Spleen (tissue), 11 donors: ENCODE results near the gene SNX22. TPM values are rescaled to one million over a fixed set of nuclear protein-coding genes. Genes with fewer than 3 reads are reported as not detected.

Experiments used
- DNase-seq: peaks from one replicate; pipeline ENCODE4 v3.0.0-alpha.2; 2020
- H3K27ac ChIP-seq, 8 donors: fragments of 200-600 bp; sonication (generic) in 7 of 8; 1 replicate in 4 of 8; 2 replicates in 4 of 8; pipeline versions ENCODE4 v1.5.0 to v1.8.0; 2016 to 2021; ENCODE audit warnings: inconsistent platforms in 4 of 8, mild to moderate bottlenecking in 4 of 8, moderate library complexity in 1 of 8
- H3K27me3 ChIP-seq, 7 donors: fragments of 200-600 bp; sonication (generic) in 6 of 7; replicated peaks in 1 of 7; 1 replicate in 4 of 7; 2 replicates in 3 of 7; pipeline versions ENCODE4 v1.5.0 to v1.8.0; 2016 to 2021; ENCODE audit warnings: inconsistent platforms in 3 of 7, mild to moderate bottlenecking in 1 of 7
- H3K36me3 ChIP-seq, 6 donors: fragments of 200-600 bp; sonication (generic) in 5 of 6; 1 replicate in 4 of 6; 2 replicates in 2 of 6; pipeline versions ENCODE4 v1.5.0 to v1.8.0; 2016 to 2021; ENCODE audit warnings: inconsistent platforms in 2 of 6
- H3K4me1 ChIP-seq, 6 donors: fragments of 200-600 bp; sonication (generic) in 5 of 6; 1 replicate in 3 of 6; 2 replicates in 3 of 6; pipeline versions ENCODE4 v1.5.0 to v1.8.0; 2016 to 2021; ENCODE audit warnings: inconsistent platforms in 3 of 6
- H3K4me3 ChIP-seq, 8 donors: fragments of 200-600 bp; sonication (generic) in 7 of 8; 1 replicate in 4 of 8; 2 replicates in 4 of 8; pipeline versions ENCODE4 v1.5.0 to v1.8.0; 2016 to 2021; ENCODE audit warnings: inconsistent platforms in 4 of 8, mild to moderate bottlenecking in 4 of 8, moderate library complexity in 2 of 8
- H3K9me3 ChIP-seq, 8 donors: fragments of 200-600 bp; sonication (generic) in 7 of 8; 1 replicate in 4 of 8; 2 replicates in 4 of 8; pipeline versions ENCODE4 v1.5.0 to v1.8.0; 2016 to 2021; ENCODE audit warnings: inconsistent platforms in 4 of 8
- POLR2A ChIP-seq, 3 donors: fragments of 450-650 bp; IDR thresholded peaks; one replicate each; pipeline ENCODE4 v1.5.1; 2017; ENCODE audit warnings: antibody characterized with exemption in 3 of 3, mild to moderate bottlenecking in 1 of 3
- POLR2AphosphoS5 ChIP-seq, 3 donors: sonication (generic); formaldehyde crosslinking; IDR thresholded peaks; one replicate each; pipeline ENCODE4 v1.5.1; 2017; ENCODE audit warnings: antibody characterized with exemption in 3 of 3
- WGBS, 5 donors: extraction: QIAGEN DNeasy Blood & Tissue Kit in 3 of 5; methylation state at CpG; one replicate each; pipeline versions ENCODE4 v1.1.5 to v1.1.7; 2013 to 2018; 5-methylcytosine and 5-hydroxymethylcytosine counted together
- intact Hi-C: fragments of 100-400 bp; cut with DNase I; formaldehyde crosslinking; loops from one replicate; pipeline ENCODE4 v1.15.0; 2023; ENCODE audit warnings: low total_unique reads
- polyA plus RNA-seq, 3 donors: library from polyadenylated mRNA; stranded (reverse); fragments of 200-250 nt; gene quantifications; one replicate each; pipeline ENCODE4 v1.2.1, GENCODE V29; 2013
- total RNA-seq, 7 donors: library from RNA; depleted of rRNA in 3 of 7; stranded (reverse); fragments of >200 nt in 3 of 7; fragmentation: NEBNext Ultra II Directional in 4 of 7; extraction: Animal tissue kit (Norgen Biotek cat#: 25700) in 4 of 7; gene quantifications; one replicate each; pipeline versions ENCODE4 v1.1.0 to v1.2.1, GENCODE V29; 2016 to 2021
- TF ChIP-seq, protein P1 (sequence below), 11 experiments: fragments of 200-600 bp in 7 of 11; fragments of 450-650 bp in 4 of 11; sonication (generic) in 4 of 11; IDR thresholded peaks in 8 of 11; conservative IDR thresholded peaks in 3 of 11; 1 replicate in 7 of 11; 2 replicates in 4 of 11; pipeline versions ENCODE4 v1.4.0 to v1.8.0; 2016 to 2021; ENCODE audit warnings: antibody characterized with exemption in 11 of 11, inconsistent platforms in 4 of 11, mild to moderate bottlenecking in 1 of 11
- donor health status: healthy with polysubstance abuse.
- donor health status: DM: no; HTN: no; CAD: no; lungs with moderate emphysema.
- donor health status: DM: no; HTN: no; CAD: no.
- donor health status: Bipolar disorder and iron deficiency.
- donor health status: healthy.
- donor health status: DM: no; HTN: no; CAD: no.
- donor health status: DM: yes; HTN: yes; CAD: no.

The SNX22 gene
- total and polyA plus RNA-seq, 10 donors: 8.9 to 18.6 (median 13.7) TPM

DNA sequence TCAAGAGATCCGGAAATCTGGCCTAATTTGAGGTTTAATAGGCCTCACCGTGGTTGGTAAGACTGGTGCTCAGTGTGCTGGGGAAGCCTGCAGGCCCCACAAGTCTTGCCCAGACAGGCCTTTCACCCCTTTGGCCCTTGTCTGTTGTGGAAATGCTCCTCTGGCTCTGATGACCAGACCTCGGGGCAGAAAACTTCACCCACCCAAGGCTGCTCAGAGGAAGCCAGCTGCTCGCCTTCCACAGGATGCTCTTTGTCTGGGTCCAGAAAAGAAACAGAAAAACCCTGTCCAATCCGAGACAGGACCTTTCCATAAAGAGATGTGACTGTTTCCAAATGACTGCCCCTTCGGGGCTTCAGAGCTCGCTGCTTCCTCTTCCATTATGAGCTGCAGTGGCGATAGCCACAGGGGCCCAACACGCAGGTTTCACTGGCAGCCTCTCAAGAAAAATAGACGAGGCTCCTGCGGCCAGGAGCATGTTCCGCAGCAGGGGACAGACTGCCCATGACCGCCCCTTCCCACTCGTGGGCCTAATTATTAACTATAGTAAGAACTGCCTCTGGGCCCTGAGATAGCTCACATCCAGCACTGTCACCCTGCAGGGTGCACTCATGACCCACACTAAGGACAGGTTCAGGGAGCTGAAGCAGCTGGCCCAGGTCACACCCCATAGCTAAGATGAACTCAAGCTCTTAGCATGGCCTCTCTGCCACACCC lies 6.8 kb upstream of the SNX22 start:
- H3K27ac ChIP-seq: peak overlapping the region in 5 of 8 donors; percentile 12 to 66 (median 40)
- no peak for DNase-seq
- TF ChIP-seq POLR2A (IDR thresholded peaks at IDR 0.05): no peak
- TF ChIP-seq POLR2AphosphoS5 (IDR thresholded peaks at IDR 0.05): peak in 1 of 3 donors; percentile 5
- no peaks in the 10 kb centered on the region for H3K9me3 ChIP-seq
- H3K4me1 ChIP-seq: peaks cover 0 to 17% (median 5%) of the 10 kb centered on the region in 6 donors
- intact Hi-C loops: no loop called here
- H3K4me3 ChIP-seq: no peak overlapping the region
- 52 to 82% (median 78%) methylated on average over 13 to 14 of the region's 14 CpGs for WGBS, 5 donors
- no peaks in the 10 kb centered on the region for H3K27me3 ChIP-seq
- H3K36me3 ChIP-seq: peaks cover 0 to 70% (median 36%) of the 10 kb centered on the region in 6 donors

DNA sequence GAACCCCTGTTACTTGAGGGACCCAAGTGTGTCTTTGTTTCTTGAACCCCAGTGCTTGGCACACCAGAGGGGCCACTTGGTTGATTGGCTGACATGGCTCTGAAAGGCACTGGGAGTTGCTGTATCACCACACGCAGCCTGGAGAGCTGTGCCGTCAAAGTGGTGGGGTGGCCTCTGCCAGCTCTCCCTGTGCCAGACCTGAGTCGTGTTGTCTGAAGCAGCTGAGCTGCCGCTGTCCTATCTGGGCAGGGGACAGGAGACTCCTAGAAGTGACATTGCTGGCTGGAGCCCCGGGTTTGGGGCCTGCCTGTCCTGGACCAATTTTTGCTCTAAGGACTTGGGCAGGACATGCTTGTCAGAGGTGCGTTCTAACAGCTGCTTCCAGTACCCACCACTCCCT lies 5.5 kb upstream of the SNX22 start:
- intact Hi-C loops: no loop called here
- TF ChIP-seq POLR2A (IDR thresholded peaks at IDR 0.05) (no peak), POLR2AphosphoS5 (IDR thresholded peaks at IDR 0.05) (peak in 1 of 3 donors; percentile 18)
- TF ChIP-seq, protein P1, sequence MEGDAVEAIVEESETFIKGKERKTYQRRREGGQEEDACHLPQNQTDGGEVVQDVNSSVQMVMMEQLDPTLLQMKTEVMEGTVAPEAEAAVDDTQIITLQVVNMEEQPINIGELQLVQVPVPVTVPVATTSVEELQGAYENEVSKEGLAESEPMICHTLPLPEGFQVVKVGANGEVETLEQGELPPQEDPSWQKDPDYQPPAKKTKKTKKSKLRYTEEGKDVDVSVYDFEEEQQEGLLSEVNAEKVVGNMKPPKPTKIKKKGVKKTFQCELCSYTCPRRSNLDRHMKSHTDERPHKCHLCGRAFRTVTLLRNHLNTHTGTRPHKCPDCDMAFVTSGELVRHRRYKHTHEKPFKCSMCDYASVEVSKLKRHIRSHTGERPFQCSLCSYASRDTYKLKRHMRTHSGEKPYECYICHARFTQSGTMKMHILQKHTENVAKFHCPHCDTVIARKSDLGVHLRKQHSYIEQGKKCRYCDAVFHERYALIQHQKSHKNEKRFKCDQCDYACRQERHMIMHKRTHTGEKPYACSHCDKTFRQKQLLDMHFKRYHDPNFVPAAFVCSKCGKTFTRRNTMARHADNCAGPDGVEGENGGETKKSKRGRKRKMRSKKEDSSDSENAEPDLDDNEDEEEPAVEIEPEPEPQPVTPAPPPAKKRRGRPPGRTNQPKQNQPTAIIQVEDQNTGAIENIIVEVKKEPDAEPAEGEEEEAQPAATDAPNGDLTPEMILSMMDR (IDR thresholded peaks at IDR 0.05 in 8 of 11, conservative IDR thresholded peaks at IDR 0.05 in 3 of 11): no peak
- peaks cover 0 to 6% (median 0%) of the 10 kb centered on the region in 7 donors for H3K27me3 ChIP-seq
- H3K36me3 ChIP-seq: peaks cover 0 to 60% (median 36%) of the 10 kb centered on the region in 6 donors
- H3K4me3 ChIP-seq: no peak overlapping the region
- DNase-seq: no peak
- H3K9me3 ChIP-seq: no peaks in the 10 kb centered on the region
- no peak overlapping the region for H3K27ac ChIP-seq
- peaks cover 2 to 31% (median 18%) of the 10 kb centered on the region in 6 donors for H3K4me1 ChIP-seq
- 89 to 96% (median 93%) methylated on average over 5 to 6 of the region's 6 CpGs for WGBS, 5 donors

DNA sequence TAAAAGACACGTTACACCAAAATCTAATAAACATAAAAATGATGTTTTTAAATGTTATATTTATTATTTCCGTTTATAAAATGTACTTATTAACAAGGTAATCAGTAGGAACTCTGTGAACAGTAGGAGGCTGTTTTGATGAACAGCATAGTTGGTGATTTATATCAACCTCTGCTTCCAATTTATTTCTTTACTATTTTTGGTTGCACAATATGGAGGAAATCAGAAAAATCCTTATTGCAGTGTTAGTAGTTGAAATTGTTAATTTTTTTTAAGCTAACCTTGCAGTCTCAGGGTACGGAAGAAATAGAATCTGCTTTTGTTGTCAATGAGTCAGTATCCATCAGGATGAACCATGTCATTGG lies 5.0 kb upstream of the SNX22 start:
- intact Hi-C loops: no loop called here
- WGBS, 5 donors: 95 to 98% (median 96%) methylated on average over 3 of the region's 3 CpGs
- Histone ChIP-seq H3K27ac (no peak overlapping the region), H3K4me1 (peaks cover 6 to 35% (median 22%) of the 10 kb centered on the region in 6 donors), H3K4me3 (no peak overlapping the region), H3K36me3 (peaks cover 0 to 55% (median 33%) of the 10 kb centered on the region in 6 donors), H3K9me3 (no peaks in the 10 kb centered on the region), H3K27me3 (peaks cover 0 to 11% (median 3%) of the 10 kb centered on the region in 7 donors)
- TF ChIP-seq POLR2AphosphoS5 (IDR thresholded peaks at IDR 0.05) (no peak), POLR2A (IDR thresholded peaks at IDR 0.05) (no peak)
- TF ChIP-seq, protein P1 (IDR thresholded peaks at IDR 0.05 in 8 of 11, conservative IDR thresholded peaks at IDR 0.05 in 3 of 11): no peak
- no peak for DNase-seq

DNA sequence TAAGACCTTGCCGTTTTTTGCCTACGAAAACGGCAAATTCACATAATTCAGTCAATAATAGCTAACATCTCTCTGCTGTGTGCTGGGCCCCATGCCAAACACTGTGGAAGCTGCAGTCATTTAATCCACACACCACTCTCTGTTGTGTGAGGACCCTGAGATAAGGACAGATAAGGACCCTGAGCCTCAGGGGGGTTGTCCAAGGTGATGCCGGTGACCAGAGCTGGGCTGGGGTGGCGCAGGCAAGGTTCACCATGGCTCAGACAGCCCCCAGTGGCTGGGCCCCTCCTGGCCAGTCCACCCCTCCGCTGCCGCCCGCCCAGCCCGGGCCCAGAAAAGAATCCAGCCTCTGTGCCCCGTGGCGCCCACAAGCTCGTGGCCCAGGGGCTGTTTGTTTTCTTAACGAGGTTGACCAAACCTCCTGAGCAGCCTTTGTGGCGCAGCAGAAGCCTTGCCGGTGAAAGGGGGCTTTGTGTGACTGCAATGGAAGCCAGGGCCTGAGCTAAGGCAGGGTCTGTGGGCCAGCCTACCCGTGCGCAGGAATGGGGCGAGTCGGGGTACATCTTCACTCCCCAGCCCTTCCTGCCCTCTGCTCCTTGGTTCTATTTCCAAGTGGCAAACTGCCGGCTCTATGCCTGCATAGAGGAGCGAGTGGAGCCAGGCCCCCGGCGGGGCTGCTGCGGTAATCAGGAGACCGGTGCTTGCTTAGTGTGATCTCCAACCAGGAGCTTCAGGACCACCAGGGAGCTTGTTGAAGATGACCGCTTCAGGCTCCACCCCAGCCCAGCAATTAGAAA lies 4.4 kb upstream of the SNX22 start:
- Histone ChIP-seq H3K27ac (no peak overlapping the region), H3K36me3 (peaks cover 0 to 50% (median 30%) of the 10 kb centered on the region in 6 donors), H3K27me3 (peaks cover 0 to 17% (median 9%) of the 10 kb centered on the region in 7 donors), H3K9me3 (no peaks in the 10 kb centered on the region), H3K4me3 (no peak overlapping the region), H3K4me1 (peaks cover 10 to 41% (median 28%) of the 10 kb centered on the region in 6 donors)
- peak in 1 of 3 donors; percentile 50 for TF ChIP-seq POLR2AphosphoS5 (IDR thresholded peaks at IDR 0.05)
- TF ChIP-seq, protein P1 (IDR thresholded peaks at IDR 0.05 in 8 of 11, conservative IDR thresholded peaks at IDR 0.05 in 3 of 11): no peak
- TF ChIP-seq POLR2A (IDR thresholded peaks at IDR 0.05): no peak
- WGBS, 5 donors: 91 to 95% (median 92%) methylated on average over 24 to 26 of the region's 26 CpGs
- intact Hi-C loops: no loop called here
- DNase-seq: no peak
